DND-41 (cell line): ENCODE data around the gene AP2M1.

Experiments
- ATAC-seq: fragments of 200-7000 bp; cut with Tn5 transposase; 3 replicates; pipeline ENCODE4 v1.9.1; 2021; ENCODE audit warnings: low read depth; ENCODE audit not compliant: insufficient read depth
- DNase-seq: peaks from one replicate; pipeline ENCODE4 v3.0.0-alpha.2; 2020
- H2AFZ ChIP-seq: 2 replicates; pipeline ENCODE4 v1.6.0; 2012; ENCODE audit warnings: low read depth, low read length
- H3K27ac ChIP-seq: 2 replicates; pipeline ENCODE4 v1.5.1; 2012; ENCODE audit warnings: low read length, inconsistent platforms
- H3K27me3 ChIP-seq: fragments of 200-600 bp; sonication (generic); 2 replicates; pipeline ENCODE4 v1.6.0; 2012; ENCODE audit warnings: low read length, mild to moderate bottlenecking, inconsistent platforms; ENCODE audit not compliant: insufficient read depth, poor library complexity
- H3K36me3 ChIP-seq: 2 replicates; pipeline ENCODE4 v1.5.1; 2012; ENCODE audit warnings: low read length, inconsistent platforms; ENCODE audit not compliant: insufficient read depth
- H3K4me1 ChIP-seq: 2 replicates; pipeline ENCODE4 v1.5.1; 2012; ENCODE audit warnings: mild to moderate bottlenecking, low read length; ENCODE audit not compliant: insufficient read depth
- H3K4me2 ChIP-seq: 2 replicates; pipeline ENCODE4 v1.6.0; 2012; ENCODE audit warnings: mild to moderate bottlenecking, moderate library complexity, low read length, inconsistent platforms; ENCODE audit not compliant: insufficient read depth
- H3K4me3 ChIP-seq, 2 experiments: fragments of 200-600 bp in 1 of 2; shearing (Covaris generic) in 1 of 2; 2 replicates each; pipeline ENCODE4 v1.5.1; 2012 to 2016; ENCODE audit warnings: inconsistent platforms in 2 of 2, low read length in 2 of 2, mild to moderate bottlenecking in 2 of 2, low read depth in 1 of 2, moderate library complexity in 1 of 2
- H3K79me2 ChIP-seq: 2 replicates; pipeline ENCODE4 v1.6.0; 2012; ENCODE audit warnings: low read length, inconsistent platforms; ENCODE audit not compliant: insufficient read depth
- H3K9ac ChIP-seq: 2 replicates; pipeline ENCODE4 v1.6.0; 2012; ENCODE audit warnings: low read depth, mild to moderate bottlenecking, inconsistent platforms, low read length, moderate library complexity
- H3K9me3 ChIP-seq: 2 replicates; pipeline ENCODE4 v1.5.1; 2012; ENCODE audit warnings: low read length, moderate library complexity, mild to moderate bottlenecking, inconsistent platforms; ENCODE audit not compliant: insufficient read depth, severe bottlenecking
- H4K20me1 ChIP-seq: 2 replicates; pipeline ENCODE4 v1.6.0; 2012; ENCODE audit warnings: low read length; ENCODE audit not compliant: insufficient read depth
- CTCF ChIP-seq: IDR thresholded peaks from 2 replicates; pipeline ENCODE4 v1.5.1; 2012; ENCODE audit warnings: borderline replicate concordance, low read length, moderate library complexity, mild to moderate bottlenecking; ENCODE audit not compliant: poor library complexity, severe bottlenecking; ENCODE audit errors: extremely low read depth
- EZH2 ChIP-seq: IDR thresholded peaks from 3 replicates; pipeline ENCODE4 v1.6.1; 2012; ENCODE audit warnings: borderline replicate concordance, low read depth, mild to moderate bottlenecking, moderate library complexity, low read length, inconsistent platforms; ENCODE audit not compliant: severe bottlenecking

AP2M1 gene

GRCh38 chr3:184209146-184209923 is 34.7 kb downstream of the AP2M1 start:
- peaks cover 4% of the 10 kb centered on the region for H3K27me3 ChIP-seq
- no peaks in the 10 kb centered on the region for H3K36me3 ChIP-seq
- no peaks in the 10 kb centered on the region for H4K20me1 ChIP-seq
- no peak for TF ChIP-seq EZH2
- TF ChIP-seq CTCF = no peak
- ATAC-seq (no peak), DNase-seq (no peak)
- no peak overlapping the region for H3K27ac ChIP-seq
- no peak overlapping the region for H2AFZ ChIP-seq
- H3K4me2 ChIP-seq = no peak overlapping the region
- no peaks in the 10 kb centered on the region for H3K79me2 ChIP-seq
- H3K9me3 ChIP-seq = no peaks in the 10 kb centered on the region
- H3K9ac ChIP-seq = no peak overlapping the region
- H3K4me1 ChIP-seq = no peaks in the 10 kb centered on the region
- no peak overlapping the region for H3K4me3 ChIP-seq

- ATAC-seq = no peak
These were observed 36.6 kb downstream of the AP2M1 start for GRCh38 chr3:184211297-184211696.

GRCh38 chr3:184211718-184212117 is 37.1 kb downstream of the AP2M1 start:
- Histone ChIP-seq H3K27me3 (peaks cover under 1% of the 10 kb centered on the region), H3K9ac (no peak overlapping the region)
- no peak for TF ChIP-seq CTCF
- no peak for TF ChIP-seq EZH2

More at GRCh38 chr3:184211297-184211696, 36.6 kb downstream of the AP2M1 start:
- no peak overlapping the region for H3K9ac ChIP-seq
- DNase-seq = no peak
- peaks cover 4% of the 10 kb centered on the region for H3K27me3 ChIP-seq
- H3K4me2 ChIP-seq = no peak overlapping the region
- H3K27ac ChIP-seq = no peak overlapping the region
- H4K20me1 ChIP-seq = no peaks in the 10 kb centered on the region
- H3K79me2 ChIP-seq = no peaks in the 10 kb centered on the region
- H3K4me3 ChIP-seq = no peak overlapping the region
- H3K4me1 ChIP-seq = no peaks in the 10 kb centered on the region
- no peaks in the 10 kb centered on the region for H3K9me3 ChIP-seq
- TF ChIP-seq CTCF = no peak
- TF ChIP-seq EZH2 = no peak
- H2AFZ ChIP-seq = no peak overlapping the region
- H3K36me3 ChIP-seq = no peaks in the 10 kb centered on the region

More at GRCh38 chr3:184211718-184212117, 37.1 kb downstream of the AP2M1 start:
- H3K27ac ChIP-seq = no peak overlapping the region
- no peaks in the 10 kb centered on the region for H3K36me3 ChIP-seq
- no peaks in the 10 kb centered on the region for H3K79me2 ChIP-seq
- no peaks in the 10 kb centered on the region for H3K9me3 ChIP-seq
- H2AFZ ChIP-seq = no peak overlapping the region
- H3K4me3 ChIP-seq = no peak overlapping the region
- H3K4me2 ChIP-seq = no peak overlapping the region
- no peak for DNase-seq
- no peaks in the 10 kb centered on the region for H3K4me1 ChIP-seq
- H4K20me1 ChIP-seq = no peaks in the 10 kb centered on the region
- ATAC-seq = no peak
